Measurements from ENCODE around the gene AJM1. TPM values are rescaled to one million over a fixed set of nuclear protein-coding genes. Genes with fewer than 3 reads are reported as not detected.
A peak's percentile ranks its signal among the peaks of the same experiment; 100 is the strongest.
"Not testable (repeated sequence)": the region's sequence is repeated elsewhere in the genome, so short reads cannot be mapped to it uniquely, and the experiment has no call there.

AJM1 gene
- total RNA-seq, 2 experiments from 2014 or later, result 4.0 to 4.1 TPM

DNA sequence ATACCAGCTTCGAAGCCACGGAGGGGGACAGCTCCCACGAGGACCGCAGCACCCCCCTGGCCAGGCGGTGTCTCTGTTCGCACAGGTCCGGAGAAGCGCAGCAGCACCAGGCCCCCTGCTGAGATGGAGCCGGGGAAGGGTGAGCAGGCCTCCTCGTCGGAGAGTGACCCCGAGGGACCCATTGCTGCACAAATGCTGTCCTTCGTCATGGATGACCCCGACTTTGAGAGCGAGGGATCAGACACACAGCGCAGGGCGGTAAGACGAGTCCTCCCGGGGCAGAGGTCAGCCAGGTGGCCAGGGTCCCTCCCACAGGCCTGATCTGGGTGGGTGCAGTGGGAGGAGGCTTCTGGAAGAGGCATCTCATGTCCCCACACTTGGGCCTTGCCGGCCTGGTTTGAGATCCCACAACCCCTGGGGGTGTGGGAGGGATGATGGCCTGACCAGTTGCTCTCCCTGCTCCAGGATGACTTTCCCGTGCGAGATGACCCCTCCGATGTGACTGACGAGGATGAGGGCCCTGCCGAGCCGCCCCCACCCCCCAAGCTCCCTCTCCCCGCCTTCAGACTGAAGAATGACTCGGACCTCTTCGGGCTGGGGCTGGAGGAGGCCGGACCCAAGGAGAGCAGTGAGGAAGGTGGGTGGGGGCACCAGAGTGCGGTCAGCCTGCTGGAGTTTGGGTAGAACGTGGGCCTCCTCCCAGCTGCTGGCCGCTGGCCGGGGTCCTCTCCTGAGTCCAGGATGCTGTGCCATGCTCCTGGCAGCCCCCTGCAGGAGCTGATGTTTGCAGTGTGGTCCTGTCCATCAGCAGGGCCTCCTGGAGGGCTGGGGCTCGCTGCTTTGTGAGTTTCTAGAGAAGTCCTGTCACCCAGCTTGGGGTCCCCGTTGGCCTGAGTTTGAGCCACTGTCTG is 2.8 kb upstream of the AJM1 start:
- POLR2A ChIA-PET, result no interaction called here
- peaks cover 6% of the 10 kb centered on the region for H3K36me3 Mint-ChIP-seq (ENCODE audit: low read depth)
- peaks cover 10% of the 10 kb centered on the region for H3K4me1 Mint-ChIP-seq

DNA sequence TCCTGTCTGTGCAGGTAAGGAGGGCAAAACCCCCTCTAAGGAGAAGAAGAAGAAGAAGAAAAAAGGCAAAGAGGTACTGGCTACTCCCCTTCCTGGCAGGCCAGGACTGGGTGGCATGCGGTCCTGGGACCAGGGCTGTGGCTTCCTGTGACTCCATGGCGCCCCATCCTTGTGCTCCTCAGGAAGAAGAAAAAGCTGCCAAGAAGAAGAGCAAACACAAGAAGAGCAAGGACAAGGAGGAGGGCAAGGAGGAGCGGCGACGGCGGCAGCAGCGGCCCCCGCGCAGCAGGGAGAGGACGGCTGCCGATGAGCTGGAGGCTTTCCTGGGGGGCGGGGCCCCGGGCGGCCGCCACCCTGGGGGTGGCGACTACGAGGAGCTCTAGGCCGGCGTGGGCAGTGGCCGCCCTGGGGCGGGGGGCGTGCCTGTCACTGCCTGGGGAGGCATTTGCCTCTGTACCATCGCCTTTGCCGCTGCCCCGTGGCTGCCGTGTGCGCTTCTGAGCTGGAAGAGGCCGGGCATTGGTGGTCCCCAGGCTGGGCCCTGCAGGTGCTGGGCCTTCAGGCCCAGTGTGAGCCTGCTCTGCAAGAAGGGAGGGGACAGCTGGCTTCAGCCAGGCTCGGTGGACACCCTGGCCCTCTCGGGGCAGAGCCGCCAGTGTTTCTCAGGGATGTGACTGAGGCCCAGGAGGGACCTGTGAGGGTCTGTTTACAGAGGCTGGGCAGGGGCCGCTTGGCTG is 2.0 kb upstream of the AJM1 start:
- no peaks in the 10 kb centered on the region for H3K9me3 Mint-ChIP-seq
- peak overlapping the region; percentile 78 for H3K27ac Mint-ChIP-seq
- H3K4me3 Mint-ChIP-seq, result no peak overlapping the region
- H3K4me1 Mint-ChIP-seq, result peaks cover 10% of the 10 kb centered on the region
- CTCF ChIA-PET, result interaction anchor here (0.6 to 2.1 kb wide), 3 partner anchors 41 to 195 kb away, joined by 3 to 5 read pairs (median 4); no protein-coding TSS in a partner anchor
- peaks cover 5% of the 10 kb centered on the region for H3K27me3 Mint-ChIP-seq
- POLR2A ChIA-PET, result no interaction called here
- DNase-seq, result no peak
- peaks cover 6% of the 10 kb centered on the region for H3K36me3 Mint-ChIP-seq (ENCODE audit: low read depth)

More for the DNA sequence above, 2.8 kb upstream of the AJM1 start:
- no peak for DNase-seq
- CTCF ChIA-PET, result interaction anchor here (0.5 to 2.1 kb wide), 4 partner anchors 41 to 196 kb away, joined by 3 to 5 read pairs (median 4); no protein-coding TSS in a partner anchor
- H3K27ac Mint-ChIP-seq, result peak overlapping the region; percentile 78
- H3K4me3 Mint-ChIP-seq, result no peak overlapping the region
- no peaks in the 10 kb centered on the region for H3K9me3 Mint-ChIP-seq
- H3K27me3 Mint-ChIP-seq, result peaks cover 3% of the 10 kb centered on the region

DNA sequence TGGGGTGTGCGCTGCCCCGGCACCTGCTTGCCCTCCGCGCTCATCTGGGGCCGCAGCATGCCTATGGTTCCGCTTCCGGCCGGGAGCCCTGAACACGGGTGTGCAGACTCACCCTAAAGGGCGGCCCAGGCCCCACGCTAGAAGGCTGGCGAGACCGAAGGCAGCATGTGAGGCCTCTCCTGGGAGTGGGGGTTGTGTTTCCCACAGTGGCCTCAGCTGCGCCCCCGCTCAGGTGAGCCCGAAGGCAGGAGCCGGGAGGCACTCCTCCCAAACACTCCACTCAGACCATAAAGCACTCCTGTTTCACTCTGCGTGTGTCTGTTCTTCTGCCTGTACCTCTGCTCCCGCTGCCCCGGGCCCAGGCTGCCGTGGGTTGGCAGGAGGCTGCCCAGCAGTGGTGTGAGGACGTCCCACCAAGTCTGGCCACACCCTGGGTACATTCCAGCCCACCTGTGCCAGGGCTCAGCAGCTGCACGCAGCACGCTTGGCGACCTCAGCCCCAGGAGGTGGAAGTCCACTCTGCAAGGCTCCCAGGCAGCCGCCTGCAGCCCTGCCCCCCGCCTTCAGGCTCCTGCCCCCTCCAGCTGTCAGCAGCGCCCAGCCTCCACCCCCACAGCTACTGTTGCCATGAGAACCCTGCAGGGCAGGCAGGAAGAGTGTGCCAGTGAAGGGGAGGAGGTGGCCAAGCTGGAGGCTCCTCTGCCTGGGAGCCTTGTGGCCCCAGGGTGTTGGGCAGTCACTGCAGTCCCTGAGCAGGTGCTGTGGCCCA is 1.2 kb upstream of the AJM1 start:
- ChIA-PET CTCF (interaction anchor here (1.1 to 2.3 kb wide), 9 partner anchors 9 to 194 kb away, joined by 3 to 19 read pairs (median 6); no protein-coding TSS in a partner anchor), POLR2A (no interaction called here)
- Mint-ChIP-seq H3K4me1 (peaks cover 10% of the 10 kb centered on the region), H3K27me3 (peaks cover 6% of the 10 kb centered on the region), H3K9me3 (no peaks in the 10 kb centered on the region), H3K4me3 (no peak overlapping the region), H3K36me3 (ENCODE audit: low read depth) (peaks cover 6% of the 10 kb centered on the region), H3K27ac (peak overlapping the region; percentile 25)
- DNase-seq, result no peak

DNA sequence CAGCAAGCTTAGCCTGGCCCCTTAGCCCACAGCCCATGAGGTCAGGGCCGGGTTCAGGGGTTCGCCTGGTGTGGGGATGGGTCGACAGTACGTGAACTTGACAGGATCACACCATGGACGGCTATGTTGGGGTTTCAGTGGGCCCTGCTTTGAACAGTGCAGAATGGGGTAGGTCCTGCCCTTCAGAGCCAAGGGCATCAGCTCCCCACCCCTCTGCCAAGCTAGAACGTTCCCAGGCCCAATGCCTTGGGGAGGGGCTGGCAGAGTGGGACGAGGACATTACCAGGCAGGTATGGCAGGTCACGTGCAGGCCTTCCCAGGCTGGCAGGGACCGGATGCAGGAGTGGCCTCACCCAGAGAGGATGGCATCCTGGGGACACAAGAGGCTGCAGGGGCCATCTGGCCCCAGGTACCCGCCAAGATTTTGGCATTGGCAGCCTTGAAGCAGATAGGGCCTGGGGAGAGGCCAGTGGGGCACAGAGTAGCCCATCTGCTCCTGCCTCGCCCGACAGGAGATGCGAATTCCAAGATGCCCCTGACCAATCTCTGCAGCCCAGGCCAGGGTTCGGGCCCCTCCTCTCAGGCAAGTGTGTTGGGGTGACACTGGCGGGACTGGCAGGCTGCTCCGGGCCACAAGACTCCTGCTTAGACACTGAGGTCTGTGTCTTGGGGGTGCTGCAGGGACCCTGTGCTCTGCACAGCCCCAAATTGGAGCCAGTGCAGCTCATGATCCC is 465 bp upstream of the AJM1 start:
- ChIA-PET CTCF (interaction anchor here (0.6 to 3.2 kb wide), 45 partner anchors 8 to 248 kb away, joined by 3 to 23 read pairs (median 5); partner anchors contain the start of genes ABCA2, CLIC3, FBXW5 and MAMDC4), POLR2A (interaction anchor here (0.6 to 0.7 kb wide), 2 partner anchors 51 to 317 kb away, joined by 3 read pairs; partner anchors contain the start of gene TMEM141)
- not testable (repeated sequence) for DNase-seq; H3K9me3 Mint-ChIP-seq; H3K36me3 Mint-ChIP-seq (ENCODE audit: low read depth); H3K27ac Mint-ChIP-seq
- Mint-ChIP-seq H3K4me1 (peaks cover 14% of the 10 kb centered on the region), H3K27me3 (peaks cover 10% of the 10 kb centered on the region), H3K4me3 (peak overlapping the region; percentile 75)

DNA sequence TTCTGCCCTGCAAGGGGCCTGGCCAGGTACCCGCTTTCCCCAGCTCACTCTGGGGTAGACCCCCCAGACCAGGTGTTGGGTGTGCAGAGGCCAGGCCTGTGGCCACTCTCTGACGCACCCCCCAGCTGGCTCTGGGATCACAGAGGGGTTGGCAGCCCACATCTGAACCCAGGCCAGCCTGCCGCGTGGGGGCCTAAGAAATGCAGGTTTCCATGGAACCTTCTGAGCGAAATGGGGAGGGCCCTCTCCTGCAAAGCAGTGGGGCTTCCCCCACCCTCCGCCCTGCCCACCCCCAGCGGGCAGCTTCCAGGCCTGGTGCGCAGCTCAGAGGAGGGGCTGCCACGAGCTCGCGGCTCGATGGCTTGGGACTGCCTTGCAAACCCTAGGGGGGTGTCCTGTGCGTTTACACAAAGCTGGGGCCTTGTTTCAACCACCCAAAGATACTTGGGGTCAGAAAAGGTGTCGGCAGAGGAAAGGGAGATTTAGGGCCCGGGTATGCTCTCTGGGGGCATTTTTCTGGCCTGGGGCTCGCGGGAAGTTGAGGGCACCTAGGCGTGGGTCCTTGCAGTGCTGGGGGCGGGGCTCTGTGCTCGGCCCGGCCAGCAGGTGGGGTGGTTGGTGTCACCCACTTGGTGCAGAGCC is 1.0 kb downstream of the AJM1 start:
- CTCF ChIA-PET, result interaction anchor here (0.6 to 3.2 kb wide), 34 partner anchors 8 to 248 kb away, joined by 3 to 23 read pairs (median 5); partner anchors contain the start of genes ABCA2, MAMDC4, RABL6 and TMEM141
- H3K4me1 Mint-ChIP-seq, result peaks cover 22% of the 10 kb centered on the region
- POLR2A ChIA-PET; H3K9me3 Mint-ChIP-seq; H3K36me3 Mint-ChIP-seq (ENCODE audit: low read depth); H3K27ac Mint-ChIP-seq; DNase-seq: not testable (repeated sequence)
- H3K27me3 Mint-ChIP-seq, result peaks cover 17% of the 10 kb centered on the region
- peak overlapping the region; percentile 45 for H3K4me3 Mint-ChIP-seq

DNA sequence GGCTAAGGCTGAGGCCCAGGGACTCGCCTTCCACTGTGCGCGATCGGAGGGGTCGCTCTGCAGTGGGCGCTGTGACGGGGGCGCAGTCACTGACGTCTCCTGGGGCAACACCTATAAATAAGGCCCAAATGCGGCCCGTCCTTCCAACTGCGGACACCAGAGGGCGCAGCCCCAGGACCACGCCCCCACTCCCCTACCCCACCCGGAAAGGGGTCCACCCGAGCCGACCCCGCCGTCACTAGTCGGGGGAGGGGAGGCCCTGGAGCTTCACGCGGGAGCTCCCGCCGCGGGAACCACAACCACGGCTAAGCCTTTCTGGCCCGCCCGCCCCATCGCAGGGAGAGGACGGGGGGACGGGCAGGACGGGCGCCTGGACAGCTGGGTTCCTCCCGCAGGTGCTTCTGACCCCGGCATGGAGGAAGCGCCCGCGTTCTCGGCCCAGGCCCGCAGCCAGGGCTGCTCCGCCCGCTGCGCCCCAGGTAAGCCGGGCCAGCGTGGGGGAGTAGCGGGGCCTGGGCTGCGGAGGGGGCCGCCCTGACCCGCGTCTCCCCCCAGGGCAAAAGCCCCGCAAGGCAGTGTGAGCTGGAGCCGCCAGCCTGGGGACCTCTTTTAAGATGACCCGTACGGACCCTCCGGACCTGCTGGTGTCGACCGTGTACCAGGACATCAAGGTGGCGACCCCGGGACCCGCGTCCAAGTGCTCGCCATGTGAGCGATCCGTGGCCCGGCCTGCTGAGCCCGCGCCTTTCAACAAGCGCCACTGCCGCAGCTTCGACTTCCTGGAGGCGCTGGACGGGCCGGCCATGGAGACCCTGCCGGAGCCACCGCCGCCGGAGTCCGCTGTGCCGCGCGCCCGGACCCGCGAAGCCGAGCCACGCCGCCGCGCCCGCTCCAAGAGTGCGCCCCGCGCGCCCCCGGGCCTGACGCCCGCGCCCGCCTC is 1.8 kb downstream of the AJM1 start:
- Mint-ChIP-seq H3K27me3 (peaks cover 17% of the 10 kb centered on the region), H3K4me1 (peaks cover 23% of the 10 kb centered on the region), H3K4me3 (peak overlapping the region; percentile 45)
- H3K9me3 Mint-ChIP-seq; POLR2A ChIA-PET; H3K27ac Mint-ChIP-seq; H3K36me3 Mint-ChIP-seq (ENCODE audit: low read depth): not testable (repeated sequence)
- peak; percentile 48 for DNase-seq
- CTCF ChIA-PET, result interaction anchor here (0.8 to 3.2 kb wide), 6 partner anchors 17 to 203 kb away, joined by 3 to 19 read pairs (median 9); partner anchors contain the start of genes NPDC1 and TMEM141

DNA sequence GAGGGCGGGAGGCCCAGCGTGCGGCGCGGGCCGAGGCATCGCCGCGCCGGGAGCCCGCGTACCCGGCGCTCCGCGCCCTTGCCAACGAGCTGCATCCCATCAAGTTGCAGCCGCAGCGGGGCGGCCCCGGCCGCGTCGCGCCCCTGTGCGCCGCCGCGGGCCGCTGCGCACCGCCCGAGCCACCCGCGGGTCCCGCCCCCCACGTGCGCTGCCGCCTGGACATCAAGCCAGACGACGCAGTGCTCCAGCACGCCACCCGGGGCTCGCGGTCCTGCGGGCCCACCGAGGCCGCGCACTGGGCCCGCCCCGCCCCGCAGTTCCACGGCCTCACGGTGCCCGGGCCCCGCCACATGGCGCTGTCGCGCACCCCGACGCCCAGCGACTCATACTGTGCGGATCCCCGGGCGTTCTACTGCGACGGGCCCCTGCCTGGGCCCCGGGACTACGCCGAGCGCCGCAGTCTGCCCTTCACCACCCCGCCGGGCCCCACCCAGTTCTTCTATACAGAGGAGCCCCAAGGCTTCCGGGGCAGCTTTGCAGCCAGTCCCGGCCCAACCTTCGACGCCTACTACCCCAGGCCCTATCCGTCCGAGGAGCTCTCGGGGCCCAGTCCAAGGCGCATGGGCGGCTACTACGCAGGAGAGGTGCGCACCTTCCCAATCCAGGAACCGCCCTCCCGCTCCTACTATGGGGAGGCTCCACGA is 2.6 kb downstream of the AJM1 start:
- ChIA-PET POLR2A (no interaction called here), CTCF (interaction anchor here (0.8 to 3.2 kb wide), 3 partner anchors 185 to 202 kb away, joined by 3 to 19 read pairs (median 8); partner anchors contain the start of gene NPDC1)
- Mint-ChIP-seq H3K9me3 (no peaks in the 10 kb centered on the region), H3K4me1 (peaks cover 26% of the 10 kb centered on the region), H3K27ac (peak overlapping the region; percentile 57), H3K27me3 (peaks cover 17% of the 10 kb centered on the region), H3K4me3 (peak overlapping the region; percentile 41), H3K36me3 (ENCODE audit: low read depth) (peaks cover 9% of the 10 kb centered on the region)
- DNase-seq, result no peak

DNA sequence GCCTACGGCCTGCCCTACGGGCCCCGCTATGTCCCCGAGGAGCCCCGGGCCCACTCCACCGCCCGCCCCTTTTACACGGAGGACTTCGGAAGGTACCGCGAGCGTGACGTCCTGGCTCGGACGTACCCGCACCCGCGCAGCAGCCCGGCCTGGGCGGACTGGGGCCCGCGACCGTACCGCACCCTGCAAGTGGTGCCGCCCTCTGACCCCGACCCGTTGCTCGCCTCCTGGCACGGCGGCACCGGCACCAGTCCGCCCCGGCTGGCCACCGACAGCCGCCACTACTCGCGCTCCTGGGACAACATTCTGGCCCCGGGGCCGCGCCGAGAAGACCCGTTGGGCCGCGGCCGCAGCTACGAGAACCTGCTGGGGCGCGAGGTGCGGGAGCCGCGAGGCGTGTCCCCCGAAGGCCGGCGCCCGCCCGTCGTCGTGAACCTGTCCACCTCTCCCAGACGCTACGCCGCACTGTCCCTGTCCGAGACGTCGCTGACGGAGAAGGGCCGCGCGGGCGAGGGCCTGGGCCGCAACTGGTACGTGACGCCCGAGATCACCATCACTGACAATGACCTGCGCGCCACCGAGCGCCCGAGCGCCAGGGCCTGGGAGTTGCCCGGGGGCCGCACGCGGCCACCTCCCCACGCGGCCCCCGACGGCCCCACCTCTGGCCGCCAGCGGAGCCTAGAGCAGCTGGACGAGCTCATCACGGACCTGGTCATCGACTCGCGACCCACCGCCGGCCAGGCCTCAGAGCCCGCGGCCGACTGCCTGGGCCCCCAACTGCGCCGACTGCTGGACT is 3.4 kb downstream of the AJM1 start:
- Mint-ChIP-seq H3K36me3 (ENCODE audit: low read depth) (peaks cover 6% of the 10 kb centered on the region), H3K4me3 (peak overlapping the region; percentile 41), H3K27me3 (peaks cover 17% of the 10 kb centered on the region), H3K27ac (peak overlapping the region; percentile 57), H3K9me3 (no peaks in the 10 kb centered on the region), H3K4me1 (peaks cover 27% of the 10 kb centered on the region)
- ChIA-PET CTCF (interaction anchor here (1.0 to 2.5 kb wide), 2 partner anchors 17 to 201 kb away, joined by 3 to 8 read pairs; partner anchors contain the start of gene NPDC1), POLR2A (no interaction called here)
- DNase-seq, result no peak

DNA sequence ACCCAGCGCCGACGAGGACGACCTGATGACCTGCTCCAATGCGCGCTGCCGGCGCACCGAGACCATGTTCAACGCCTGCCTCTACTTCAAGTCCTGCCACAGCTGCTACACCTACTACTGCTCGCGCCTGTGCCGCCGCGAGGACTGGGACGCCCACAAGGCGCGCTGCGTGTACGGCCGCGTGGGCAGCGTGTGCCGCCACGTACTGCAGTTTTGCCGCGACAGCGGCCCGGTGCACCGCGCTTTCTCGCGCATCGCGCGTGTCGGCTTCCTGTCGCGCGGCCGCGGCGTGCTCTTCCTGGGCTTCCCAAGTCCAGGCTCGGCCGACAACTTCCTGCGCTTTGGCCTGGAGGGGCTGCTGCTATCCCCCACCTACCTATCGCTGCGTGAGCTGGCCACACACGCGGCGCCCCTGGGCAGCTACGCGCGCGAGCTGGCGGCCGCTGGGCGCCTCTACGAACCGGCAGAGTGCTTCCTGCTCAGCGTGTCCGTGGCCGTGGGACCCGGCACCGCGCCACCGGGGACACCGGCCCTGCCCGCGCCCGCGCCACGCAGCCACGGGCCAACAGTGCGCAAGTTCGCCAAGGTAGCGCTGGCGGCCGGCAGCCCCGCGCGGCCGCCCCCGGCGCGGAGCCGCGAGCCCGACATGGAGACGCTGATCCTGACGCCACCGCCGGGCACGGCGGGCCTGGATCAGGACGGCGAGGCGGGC is 4.3 kb downstream of the AJM1 start:
- Mint-ChIP-seq H3K4me1 (peaks cover 27% of the 10 kb centered on the region), H3K36me3 (ENCODE audit: low read depth) (peaks cover 3% of the 10 kb centered on the region), H3K27ac (peak overlapping the region; percentile 62), H3K27me3 (peaks cover 17% of the 10 kb centered on the region), H3K4me3 (no peak overlapping the region), H3K9me3 (no peaks in the 10 kb centered on the region)
- ChIA-PET CTCF (interaction anchor here (0.9 to 2.5 kb wide), 5 partner anchors 18 to 200 kb away, joined by 3 to 8 read pairs (median 3); partner anchors contain the start of genes NPDC1 and TRAF2), POLR2A (no interaction called here)
- DNase-seq, result no peak
